Measurements from ENCODE around the gene STARD3. TPM values are rescaled to one million over a fixed set of nuclear protein-coding genes. Genes with fewer than 3 reads are reported as not detected.
"Not testable (repeated sequence)": the region's sequence is repeated elsewhere in the genome, so short reads cannot be mapped to it uniquely, and the experiment has no call there.

STARD3 gene
- total RNA-seq, 1 donor from 2014 or later, result 34.9 TPM

DNA sequence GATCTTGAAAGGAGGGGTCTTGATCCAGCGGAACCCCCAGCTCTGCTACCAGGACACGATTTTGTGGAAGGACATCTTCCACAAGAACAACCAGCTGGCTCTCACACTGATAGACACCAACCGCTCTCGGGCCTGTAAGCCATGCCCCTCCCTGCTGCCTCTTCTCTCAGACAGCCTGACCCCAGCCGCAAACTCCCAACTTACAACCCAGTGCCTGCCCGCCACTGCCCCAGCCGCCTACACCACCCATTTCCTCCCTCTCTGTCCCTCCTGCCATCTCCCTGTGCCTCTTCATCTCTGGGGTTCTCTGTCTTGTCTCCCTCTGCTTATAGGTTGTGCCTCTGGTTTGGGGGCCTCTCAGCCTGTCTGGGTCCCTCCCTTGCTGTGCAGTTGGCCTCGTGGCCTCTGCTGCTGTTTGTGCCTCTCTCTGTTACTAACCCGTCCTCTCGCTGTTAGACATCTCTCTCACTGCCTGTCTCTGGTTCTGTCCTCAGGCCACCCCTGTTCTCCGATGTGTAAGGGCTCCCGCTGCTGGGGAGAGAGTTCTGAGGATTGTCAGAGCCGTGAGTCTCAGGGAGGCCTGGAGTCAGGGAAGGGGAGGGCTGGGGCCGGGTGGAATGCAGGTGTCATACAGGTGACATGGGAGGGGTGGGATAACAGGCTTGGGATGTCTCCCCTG, 72.5 kb downstream of the STARD3 start:
- DNase-seq (ENCODE audit: low read depth), result no peak

DNA sequence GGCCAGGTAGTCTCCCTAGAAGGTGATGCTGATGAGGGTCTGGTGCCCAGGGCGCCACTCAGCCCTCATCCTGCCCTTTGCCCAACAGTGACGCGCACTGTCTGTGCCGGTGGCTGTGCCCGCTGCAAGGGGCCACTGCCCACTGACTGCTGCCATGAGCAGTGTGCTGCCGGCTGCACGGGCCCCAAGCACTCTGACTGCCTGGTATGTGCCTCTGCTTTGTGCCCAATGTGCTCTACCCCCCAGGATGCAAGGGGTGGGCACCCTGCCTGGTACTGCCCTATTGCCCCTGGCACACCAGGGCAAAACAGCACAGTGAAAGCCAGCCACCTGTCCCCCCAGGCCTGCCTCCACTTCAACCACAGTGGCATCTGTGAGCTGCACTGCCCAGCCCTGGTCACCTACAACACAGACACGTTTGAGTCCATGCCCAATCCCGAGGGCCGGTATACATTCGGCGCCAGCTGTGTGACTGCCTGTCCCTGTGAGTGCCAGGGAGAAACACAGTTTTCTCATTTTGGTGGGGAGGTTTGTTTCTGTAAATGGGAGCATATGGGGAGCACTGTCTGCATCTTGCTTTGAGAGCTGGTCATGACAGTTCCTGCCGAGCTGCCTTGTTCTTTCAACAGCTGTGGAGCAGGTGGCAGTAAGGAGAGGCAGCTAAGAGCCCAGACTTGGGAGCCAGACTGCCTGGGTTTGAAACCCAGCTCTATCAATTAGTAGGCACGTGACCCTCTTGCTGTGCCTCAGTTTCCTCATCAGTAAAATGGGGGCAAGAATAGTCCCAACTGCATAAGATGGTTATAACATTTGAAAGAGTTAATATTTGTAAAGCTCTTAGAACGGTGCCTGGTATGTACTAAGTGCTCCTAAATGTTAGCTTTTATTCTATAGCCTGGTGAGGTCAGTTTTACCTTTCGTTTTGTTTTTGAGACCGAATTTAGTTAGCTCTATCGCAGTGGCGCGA, 73.3 kb downstream of the STARD3 start:
- DNase-seq (ENCODE audit: low read depth), result peak; percentile 71

- DNase-seq (ENCODE audit: low read depth), result not testable (repeated sequence)
Measured at GRCh38 chr17:39711071-39711470, 74.1 kb downstream of the STARD3 start.

DNA sequence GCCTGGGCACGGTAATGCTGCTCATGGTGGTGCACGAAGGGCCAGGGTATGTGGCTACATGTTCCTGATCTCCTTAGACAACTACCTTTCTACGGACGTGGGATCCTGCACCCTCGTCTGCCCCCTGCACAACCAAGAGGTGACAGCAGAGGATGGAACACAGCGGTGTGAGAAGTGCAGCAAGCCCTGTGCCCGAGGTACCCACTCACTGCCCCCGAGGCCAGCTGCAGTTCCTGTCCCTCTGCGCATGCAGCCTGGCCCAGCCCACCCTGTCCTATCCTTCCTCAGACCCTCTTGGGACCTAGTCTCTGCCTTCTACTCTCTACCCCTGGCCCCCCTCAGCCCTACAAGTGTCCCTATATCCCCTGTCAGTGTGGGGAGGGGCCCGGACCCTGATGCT, 74.9 kb downstream of the STARD3 start:
- no peak for DNase-seq (ENCODE audit: low read depth)

Other genes with a start within 250 kb of the STARD3 start
- gene FBXL20, start 235.5 kb upstream of the STARD3 start, total RNA-seq, result 9.4 and 11.2 TPM in 2 replicates
- gene MED1, start 185.9 kb upstream of the STARD3 start, total RNA-seq, result 20.8 and 22.2 TPM in 2 replicates
- 28.6 and 29.9 TPM in 2 replicates for gene CDK12, start 175.7 kb upstream of the STARD3 start, total RNA-seq
- gene NEUROD2, start 29.2 kb upstream of the STARD3 start, total RNA-seq, result 0.05 TPM in 1 of 2 replicates, not detected in the other
- gene PPP1R1B, start 10.2 kb upstream of the STARD3 start, total RNA-seq, result not detected in 2 replicates
- gene TCAP, start 28.2 kb downstream of the STARD3 start, total RNA-seq, result 10.1 and 23.1 TPM in 2 replicates
- gene PNMT, start 31.3 kb downstream of the STARD3 start, total RNA-seq, result 0.96 and 1.7 TPM in 2 replicates
- 17.1 TPM in 2 replicates for gene PGAP3, start 50.9 kb downstream of the STARD3 start, total RNA-seq
- 87.4 and 119 TPM in 2 replicates for gene ERBB2, start 62.9 kb downstream of the STARD3 start, total RNA-seq
- gene MIEN1, start 93.4 kb downstream of the STARD3 start, total RNA-seq, result 47.9 and 55.2 TPM in 2 replicates
- gene GRB7, start 100.8 kb downstream of the STARD3 start, total RNA-seq, result not detected in 2 replicates
- gene IKZF3, start 227.2 kb downstream of the STARD3 start, total RNA-seq, result not detected in 2 replicates
- gene ZPBP2, start 231.1 kb downstream of the STARD3 start, total RNA-seq, result not detected in 2 replicates